ENCODE measurements around the gene NUDT8.
A peak's percentile ranks its signal among the peaks of the same experiment; 100 is the strongest.

NUDT8 gene

GRCh38 chr11:67584881-67585873 is 44.6 kb downstream of the NUDT8 start:
- Histone ChIP-seq H3K27me3 (replicated peaks; ENCODE audit: control insufficient read depth, insufficient read depth, low read length) (no peaks in the 10 kb centered on the region), H3K36me3 (ENCODE audit: control insufficient read depth, insufficient read depth, low read length) (peaks cover 10% of the 10 kb centered on the region), H3K4me3 (replicated peaks; ENCODE audit: low read depth, low read length) (peak overlapping the region; percentile 84)
- no peak for DNase-seq (ENCODE audit: extremely low read depth, insufficient read length)
- no peak for TF ChIP-seq CTCF (IDR thresholded peaks at IDR 0.05; ENCODE audit: insufficient read depth, low read length, poor library complexity, severe bottlenecking)

- DNase-seq (ENCODE audit: extremely low read depth, insufficient read length): peak; percentile 71
- H3K36me3 ChIP-seq (ENCODE audit: control insufficient read depth, insufficient read depth, low read length): peaks cover 10% of the 10 kb centered on the region
Measured at GRCh38 chr11:67584205-67584880, 45.4 kb downstream of the NUDT8 start.

GRCh38 chr11:67583247-67584204 is 46.2 kb downstream of the NUDT8 start, which contains the start of gene GSTP1:
GSTP1 (plus strand) TSS chr11:67583812; CDS start chr11:67583844, 32 bp downstream.
- peak; percentile 91 for DNase-seq (ENCODE audit: extremely low read depth, insufficient read length)
- H3K36me3 ChIP-seq (ENCODE audit: control insufficient read depth, insufficient read depth, low read length): peaks cover 10% of the 10 kb centered on the region
- no peaks in the 10 kb centered on the region for H3K27me3 ChIP-seq (replicated peaks; ENCODE audit: control insufficient read depth, insufficient read depth, low read length)
- peak; percentile 35 for TF ChIP-seq CTCF (IDR thresholded peaks at IDR 0.05; ENCODE audit: insufficient read depth, low read length, poor library complexity, severe bottlenecking)
- peak within 1 kb of the TSS; percentile 84 for H3K4me3 ChIP-seq (replicated peaks; ENCODE audit: low read depth, low read length)

More at GRCh38 chr11:67584205-67584880, 45.4 kb downstream of the NUDT8 start:
- Histone ChIP-seq H3K4me3 (replicated peaks; ENCODE audit: low read depth, low read length) (peak overlapping the region; percentile 84), H3K27me3 (replicated peaks; ENCODE audit: control insufficient read depth, insufficient read depth, low read length) (no peaks in the 10 kb centered on the region)
- TF ChIP-seq CTCF (IDR thresholded peaks at IDR 0.05; ENCODE audit: insufficient read depth, low read length, poor library complexity, severe bottlenecking): no peak

- DNase-seq (ENCODE audit: extremely low read depth, insufficient read length): no peak
- TF ChIP-seq CTCF (IDR thresholded peaks at IDR 0.05; ENCODE audit: insufficient read depth, low read length, poor library complexity, severe bottlenecking): no peak
- peaks cover 10% of the 10 kb centered on the region for H3K36me3 ChIP-seq (ENCODE audit: control insufficient read depth, insufficient read depth, low read length)
- no peaks in the 10 kb centered on the region; the same call in 1 of the 2 replicates for H3K27me3 ChIP-seq (replicated peaks; ENCODE audit: control insufficient read depth, insufficient read depth, low read length)
- no peak overlapping the region for H3K4me3 ChIP-seq (replicated peaks; ENCODE audit: low read depth, low read length)
Measured at GRCh38 chr11:67582011-67582410, 47.7 kb downstream of the NUDT8 start.

GRCh38 chr11:67581469-67581868 is 48.3 kb downstream of the NUDT8 start:
- peaks cover 10% of the 10 kb centered on the region for H3K36me3 ChIP-seq (ENCODE audit: control insufficient read depth, insufficient read depth, low read length)
- DNase-seq (ENCODE audit: extremely low read depth, insufficient read length): no peak
- no peaks in the 10 kb centered on the region; the same call in 1 of the 2 replicates for H3K27me3 ChIP-seq (replicated peaks; ENCODE audit: control insufficient read depth, insufficient read depth, low read length)
- TF ChIP-seq CTCF (IDR thresholded peaks at IDR 0.05; ENCODE audit: insufficient read depth, low read length, poor library complexity, severe bottlenecking): no peak
- no peak overlapping the region for H3K4me3 ChIP-seq (replicated peaks; ENCODE audit: low read depth, low read length)
